DMS53 (cell line): ENCODE data around the gene BEST1.
A peak's percentile ranks its signal among the peaks of the same experiment; 100 is the strongest.

ENCODE experiments used
- DNase-seq: peaks from one replicate; lab custom pipeline; 2025; lab: John Stamatoyannopoulos, UW

The BEST1 gene

GRCh38 chr11:61950035-61950547 is at the start of gene BEST1:
Gene BEST1, plus strand, starts transcription at chr11:61950351. Its CDS starts 1,456 bp downstream, at chr11:61951807.
- no peak for DNase-seq

- DNase-seq = peak; percentile 21
Measured at GRCh38 chr11:61901397-61901796, 48.8 kb upstream of the BEST1 start.

- DNase-seq = no peak
Measured at GRCh38 chr11:61902313-61902712, 47.8 kb upstream of the BEST1 start.

- no peak for DNase-seq
Measured at GRCh38 chr11:61903845-61904244, 46.3 kb upstream of the BEST1 start.

GRCh38 chr11:61904539-61905048 is 45.6 kb upstream of the BEST1 start:
- peak; percentile 51 for DNase-seq

GRCh38 chr11:61905067-61905696 is 45.0 kb upstream of the BEST1 start:
- no peak for DNase-seq

- no peak for DNase-seq
Measured at GRCh38 chr11:61905801-61906521, 44.2 kb upstream of the BEST1 start.

GRCh38 chr11:61906522-61906909 is 43.6 kb upstream of the BEST1 start:
- DNase-seq = no peak

- DNase-seq = no peak
Measured at GRCh38 chr11:61907282-61907681, 42.9 kb upstream of the BEST1 start.

- no peak for DNase-seq
Measured at GRCh38 chr11:61907871-61908729, 42.1 kb upstream of the BEST1 start.

- no peak for DNase-seq
Measured at GRCh38 chr11:61908730-61909316, 41.3 kb upstream of the BEST1 start.

GRCh38 chr11:61910187-61911127 is 39.7 kb upstream of the BEST1 start:
- DNase-seq = no peak

GRCh38 chr11:61911128-61911700 is 38.9 kb upstream of the BEST1 start:
- DNase-seq = no peak

- no peak for DNase-seq
Measured at GRCh38 chr11:61911701-61912529, 38.2 kb upstream of the BEST1 start.

GRCh38 chr11:61912530-61912898 is 37.6 kb upstream of the BEST1 start:
- DNase-seq = no peak

GRCh38 chr11:61912991-61913698 is 37.0 kb upstream of the BEST1 start:
- DNase-seq = no peak

- no peak for DNase-seq
Measured at GRCh38 chr11:61913699-61914395, 36.3 kb upstream of the BEST1 start.

GRCh38 chr11:61914471-61915171 is 35.5 kb upstream of the BEST1 start:
- DNase-seq = no peak
